Left renal cortex interstitium (tissue), 4 donors: ENCODE data around the gene BTG4. TPM values are rescaled to one million over a fixed set of nuclear protein-coding genes. Genes with fewer than 3 reads are reported as not detected.

Experiments
- DNase-seq, 4 donors: peaks; one replicate each; pipeline ENCODE4 v3.0.0-alpha.2; 2013; ENCODE audit warnings: low read depth in 4 of 4, low spot score in 2 of 4, missing footprints in 1 of 4
- polyA plus RNA-seq, 4 donors: library from polyadenylated mRNA; unstranded; fragments of 120-200 nt; gene quantifications; one replicate each; pipeline ENCODE4 v1.2.1, GENCODE V29; 2013; ENCODE audit not compliant: insufficient read length in 4 of 4

Gene BTG4
- polyA plus RNA-seq, 4 donors, result not detected

- no peak for DNase-seq
Observed at GRCh38 chr11:111500481-111500880, 11.7 kb downstream of the BTG4 start.

- DNase-seq, result no peak
Observed at GRCh38 chr11:111499483-111499882, 12.7 kb downstream of the BTG4 start.

GRCh38 chr11:111494040-111494439 lies 18.1 kb downstream of the BTG4 start:
- no peak for DNase-seq

GRCh38 chr11:111490496-111490895 lies 21.7 kb downstream of the BTG4 start:
- no peak for DNase-seq

DNA sequence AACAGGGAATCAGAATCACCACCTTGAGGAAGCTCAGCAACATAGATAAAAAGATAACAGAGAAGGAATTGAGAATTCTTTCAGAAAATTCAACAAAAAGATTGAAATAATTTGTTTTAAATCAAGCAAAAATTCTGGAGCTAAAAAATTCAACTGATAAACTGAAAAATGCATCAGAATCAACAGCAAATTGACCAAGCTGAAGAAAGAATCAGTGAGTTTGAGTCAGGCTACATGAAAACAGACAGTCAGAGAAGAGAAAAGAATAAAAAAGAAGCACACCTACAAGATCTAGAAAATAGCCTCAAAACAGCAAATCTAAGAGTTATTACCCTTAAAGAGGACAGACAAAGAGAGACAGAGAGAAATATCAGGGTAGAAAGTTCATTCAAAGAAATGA lies 28.8 kb downstream of the BTG4 start:
- no peak for DNase-seq

- DNase-seq, result no peak
Observed at GRCh38 chr11:111479666-111480065, 32.5 kb downstream of the BTG4 start.

- DNase-seq, result no peak
Observed at GRCh38 chr11:111477898-111478297, 34.3 kb downstream of the BTG4 start.

GRCh38 chr11:111476956-111477355 lies 35.2 kb downstream of the BTG4 start:
- DNase-seq, result no peak

- DNase-seq, result no peak
Observed at GRCh38 chr11:111476366-111476765, 35.8 kb downstream of the BTG4 start.

GRCh38 chr11:111474432-111474831 lies 37.8 kb downstream of the BTG4 start:
- no peak for DNase-seq

GRCh38 chr11:111472228-111472627 lies 40.0 kb downstream of the BTG4 start:
- DNase-seq, result no peak

DNA sequence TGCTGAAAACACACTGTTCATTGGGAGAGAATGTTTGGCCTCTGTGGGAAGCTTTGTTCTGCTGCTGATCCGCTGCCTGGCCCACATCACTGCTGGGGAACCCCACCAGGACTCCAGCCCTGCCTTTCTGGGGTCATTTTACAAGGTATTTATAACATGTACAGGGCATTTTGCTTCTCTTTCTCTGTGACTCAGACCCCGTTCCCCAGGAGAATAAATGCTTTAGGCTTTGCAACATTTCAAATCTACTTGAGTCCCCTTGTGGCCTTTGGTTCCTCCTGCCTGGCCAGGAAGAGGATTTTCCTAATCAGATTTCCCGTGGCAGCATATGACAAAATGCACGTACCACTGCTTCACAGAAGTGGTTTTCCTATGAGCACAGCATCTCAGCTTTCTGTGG lies 43.0 kb downstream of the BTG4 start:
- DNase-seq, result no peak

GRCh38 chr11:111466615-111467014 lies 45.6 kb downstream of the BTG4 start:
- no peak for DNase-seq

- DNase-seq, result no peak
Observed at GRCh38 chr11:111465400-111465799, 46.8 kb downstream of the BTG4 start.

GRCh38 chr11:111463276-111463675 lies 48.9 kb downstream of the BTG4 start:
- DNase-seq, result no peak

- no peak for DNase-seq
Observed at GRCh38 chr11:111462329-111462728, 49.9 kb downstream of the BTG4 start.

DNA sequence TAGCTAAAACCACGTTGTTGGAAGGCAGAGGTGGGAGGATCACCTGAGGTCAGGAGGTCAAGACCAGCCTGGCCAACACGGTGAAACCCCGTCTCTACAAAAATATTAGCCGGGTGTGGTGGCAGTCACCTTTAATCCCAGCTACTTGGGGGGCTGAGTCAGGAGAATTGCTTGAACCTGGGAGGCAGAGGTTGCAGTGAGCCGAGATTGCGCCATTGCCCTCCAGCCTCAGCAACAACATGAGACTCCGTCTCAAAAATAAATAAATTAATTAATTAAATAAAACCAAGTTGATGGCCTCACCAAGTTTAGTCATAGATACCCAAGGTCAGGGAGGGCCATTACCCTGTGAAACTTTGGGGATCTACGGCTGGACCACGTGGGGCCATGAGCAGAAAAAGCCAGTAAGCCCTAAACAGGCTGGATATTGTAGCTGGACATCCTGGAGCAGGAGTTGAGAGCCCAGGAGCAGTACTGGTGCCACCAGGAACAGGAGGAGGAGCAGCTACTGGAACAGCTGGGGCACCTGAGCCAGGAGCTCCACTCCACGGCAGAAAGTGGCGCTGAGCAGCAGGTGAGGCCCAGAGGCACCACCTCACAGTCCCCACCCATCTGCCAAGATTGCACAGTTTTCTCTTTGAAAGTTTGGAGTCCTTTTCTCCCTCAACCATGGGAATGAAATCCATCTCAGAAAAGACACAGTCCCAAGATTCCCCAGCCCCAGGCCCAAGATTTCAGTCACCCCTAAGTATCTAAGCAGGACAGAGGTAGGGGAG lies 50.5 kb downstream of the BTG4 start:
- no peak for DNase-seq

DNA sequence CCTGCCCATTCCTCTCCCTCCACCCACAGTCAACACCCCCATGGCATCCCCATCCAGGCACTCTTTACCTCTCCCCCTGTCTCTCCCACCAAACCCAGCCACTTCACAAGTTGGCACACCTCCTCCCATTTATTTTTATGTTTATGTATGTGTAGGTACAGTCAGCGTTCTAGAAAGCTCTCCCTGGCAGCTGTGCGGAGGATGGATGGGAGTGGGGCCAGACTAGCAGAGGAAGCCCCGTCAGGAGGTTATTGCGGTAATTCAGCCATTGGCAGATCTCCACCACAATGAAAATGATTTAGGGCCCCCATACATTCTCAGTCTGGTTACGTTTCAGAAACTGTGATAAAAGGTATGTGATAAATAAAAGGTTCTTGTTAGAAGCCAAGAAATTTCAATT lies 51.3 kb downstream of the BTG4 start:
- DNase-seq, result peak in 1 of 4 donors; percentile 31

DNA sequence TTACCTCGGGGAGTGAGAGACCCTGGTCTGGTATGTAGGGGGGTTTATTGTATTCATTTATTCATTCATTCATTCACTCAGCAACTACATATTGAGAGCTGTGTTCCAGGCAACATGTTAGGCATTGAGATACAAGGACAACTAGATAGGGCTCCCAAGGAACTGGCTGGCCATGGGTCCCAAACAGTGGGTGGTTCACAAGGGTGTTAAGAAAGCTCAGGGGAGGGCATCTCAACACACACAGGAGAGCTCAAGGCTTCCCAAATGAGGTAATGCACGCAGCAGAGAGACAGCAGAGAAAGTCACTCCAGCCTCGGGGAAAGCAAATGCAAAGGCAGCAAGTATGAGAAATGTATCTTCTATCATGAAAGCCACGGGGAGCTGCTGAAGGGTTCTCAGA lies 51.8 kb downstream of the BTG4 start:
- no peak for DNase-seq

DNA sequence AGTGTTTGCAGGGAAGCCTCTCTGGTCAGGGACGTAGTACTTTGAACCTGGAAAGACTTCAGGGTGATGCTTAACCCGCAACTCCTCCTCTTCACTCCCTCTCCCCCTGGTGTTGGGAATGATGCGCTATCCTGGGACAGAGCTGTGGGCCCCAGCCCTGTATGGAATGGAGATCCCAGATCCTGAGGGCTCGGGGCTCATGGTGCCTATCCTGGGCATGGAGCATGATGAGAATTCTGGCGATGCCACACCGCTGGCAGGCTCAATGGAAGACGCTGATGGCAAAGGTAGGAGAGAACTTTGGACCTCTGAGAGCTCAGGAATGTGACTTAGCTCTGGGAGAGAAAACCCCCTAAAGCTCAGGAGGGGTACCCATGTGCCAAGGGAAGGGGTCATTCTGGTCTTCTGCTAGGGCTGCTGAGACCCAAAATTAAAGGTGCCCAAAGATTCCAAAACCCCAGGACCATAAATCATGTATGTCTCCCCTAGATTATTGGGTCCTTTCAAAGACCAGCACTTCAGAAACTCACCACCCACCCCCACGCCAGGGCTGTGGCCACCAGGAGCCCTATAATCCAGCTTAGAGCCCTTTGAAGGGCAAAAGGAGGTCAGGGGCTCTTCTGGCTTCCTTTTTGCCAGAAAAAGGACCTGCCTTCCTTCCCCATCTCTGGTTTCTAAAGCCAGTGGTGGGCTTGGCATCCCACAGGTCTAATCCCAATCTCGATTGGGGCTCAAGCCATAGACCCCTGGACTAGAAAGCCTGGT lies 52.5 kb downstream of the BTG4 start:
- no peak for DNase-seq

- no peak for DNase-seq
Observed at GRCh38 chr11:111457731-111458368, 54.3 kb downstream of the BTG4 start.
